HEK293T (cell line): ENCODE results near the gene ZNF429.
"Not testable (repeated sequence)": the region's sequence is repeated elsewhere in the genome, so short reads cannot be mapped to it uniquely, and the experiment has no call there.

Experiments
- ELF4 ChIP-seq: fragments of 450-650 bp; IDR thresholded peaks from 2 replicates; pipeline ENCODE4 v1.6.1; 2017; ENCODE audit warnings: antibody characterized with exemption
- FOXA1 ChIP-seq: fragments of 450-650 bp; IDR thresholded peaks from 2 replicates; pipeline ENCODE4 v1.6.1; 2016; ENCODE audit warnings: mild to moderate bottlenecking
- FOXM1 ChIP-seq: fragments of 450-650 bp; IDR thresholded peaks from 2 replicates; pipeline ENCODE4 v1.6.1; 2017; ENCODE audit warnings: mild to moderate bottlenecking, borderline replicate concordance

DNA sequence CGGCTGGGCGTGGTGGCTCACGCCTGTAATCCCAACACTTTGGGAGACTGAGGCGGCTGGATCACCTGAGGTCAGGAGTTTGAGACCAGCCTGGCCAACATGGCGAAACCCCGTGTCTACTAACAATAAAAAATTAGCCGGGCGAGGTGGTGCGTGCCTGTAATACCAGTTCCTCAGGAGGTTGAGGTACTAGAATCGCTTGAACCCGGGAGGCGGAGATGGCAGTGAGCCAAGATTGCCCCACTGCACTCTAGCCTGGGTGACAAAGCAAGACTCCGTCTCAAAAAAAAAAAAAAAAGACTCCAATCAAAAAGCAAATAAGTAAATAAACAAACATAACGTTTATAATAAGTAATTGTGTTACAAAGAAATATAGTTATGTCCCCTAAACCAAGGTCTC, 23.0 kb upstream of the ZNF429 start:
- not testable (repeated sequence) for TF ChIP-seq ELF4, FOXM1, FOXA1
